ENCODE measurements around the gene LSM14A.

LSM14A gene

GRCh38 chr19:34222386-34222785 lies 50.1 kb downstream of the LSM14A start:
- no peak for DNase-seq (ENCODE audit: low read depth)
- H3K4me3 ChIP-seq (ENCODE audit: low read depth, low read length) = no peak overlapping the region
- TF ChIP-seq CTCF (IDR thresholded peaks at IDR 0.05; ENCODE audit: control insufficient read depth, extremely low read depth, insufficient read depth) = no peak

GRCh38 chr19:34224996-34225658 lies 52.8 kb downstream of the LSM14A start:
- no peak for TF ChIP-seq CTCF (IDR thresholded peaks at IDR 0.05; ENCODE audit: control insufficient read depth, extremely low read depth, insufficient read depth)
- DNase-seq (ENCODE audit: low read depth) = no peak
- H3K4me3 ChIP-seq (ENCODE audit: low read depth, low read length) = no peak overlapping the region

GRCh38 chr19:34225659-34226015 lies 53.3 kb downstream of the LSM14A start:
- no peak overlapping the region for H3K4me3 ChIP-seq (ENCODE audit: low read depth, low read length)
- no peak for DNase-seq (ENCODE audit: low read depth)
- no peak for TF ChIP-seq CTCF (IDR thresholded peaks at IDR 0.05; ENCODE audit: control insufficient read depth, extremely low read depth, insufficient read depth)

- no peak for DNase-seq (ENCODE audit: low read depth)
- no peak for TF ChIP-seq CTCF (IDR thresholded peaks at IDR 0.05; ENCODE audit: control insufficient read depth, extremely low read depth, insufficient read depth)
Measured at GRCh38 chr19:34226036-34226435, 53.7 kb downstream of the LSM14A start.

GRCh38 chr19:34228347-34228746 lies 56.0 kb downstream of the LSM14A start:
- DNase-seq (ENCODE audit: low read depth) = no peak
- H3K4me3 ChIP-seq (ENCODE audit: low read depth, low read length) = no peak overlapping the region
- TF ChIP-seq CTCF (IDR thresholded peaks at IDR 0.05; ENCODE audit: control insufficient read depth, extremely low read depth, insufficient read depth) = no peak

More at GRCh38 chr19:34226036-34226435, 53.7 kb downstream of the LSM14A start:
- H3K4me3 ChIP-seq (ENCODE audit: low read depth, low read length) = no peak overlapping the region

- H3K4me3 ChIP-seq (ENCODE audit: low read depth, low read length) = no peak overlapping the region
- TF ChIP-seq CTCF (IDR thresholded peaks at IDR 0.05; ENCODE audit: control insufficient read depth, extremely low read depth, insufficient read depth) = no peak
- DNase-seq (ENCODE audit: low read depth) = no peak
Measured at GRCh38 chr19:34228762-34229161, 56.5 kb downstream of the LSM14A start.

GRCh38 chr19:34229721-34230120 lies 57.4 kb downstream of the LSM14A start:
- no peak overlapping the region for H3K4me3 ChIP-seq (ENCODE audit: low read depth, low read length)
- no peak for TF ChIP-seq CTCF (IDR thresholded peaks at IDR 0.05; ENCODE audit: control insufficient read depth, extremely low read depth, insufficient read depth)
- no peak for DNase-seq (ENCODE audit: low read depth)

Data from LNCaP clone FGC (cell line).